Upper lobe of left lung (tissue), 6 donors: ENCODE measurements around the gene ZNF70. TPM values are rescaled to one million over a fixed set of nuclear protein-coding genes. Genes with fewer than 3 reads are reported as not detected.

Experiments used
- ATAC-seq, 2 donors: fragments of 200-7000 bp; cut with Tn5 transposase; one replicate each; pipeline ENCODE4 v1.9.1; 2022; ENCODE audit warnings: mild to moderate bottlenecking in 2 of 2, moderate library complexity in 2 of 2; ENCODE audit not compliant: low FRiP score in 2 of 2
- DNase-seq, 2 donors: peaks; one replicate each; pipeline ENCODE4 v3.0.0-alpha.2; 2019 to 2020
- H3K27ac ChIP-seq, 4 donors: fragments of 200-600 bp; sonication (generic); one replicate each; pipeline ENCODE4 v1.5.1; 2016 to 2019
- H3K27me3 ChIP-seq, 4 donors: fragments of 200-600 bp; sonication (generic); one replicate each; pipeline ENCODE4 v1.5.1; 2017 to 2019
- H3K36me3 ChIP-seq, 4 donors: fragments of 200-600 bp; sonication (generic); one replicate each; pipeline ENCODE4 v1.5.1; 2016 to 2019
- H3K4me1 ChIP-seq, 4 donors: fragments of 200-600 bp; sonication (generic); one replicate each; pipeline ENCODE4 v1.5.1; 2018 to 2019
- H3K4me3 ChIP-seq, 4 donors: fragments of 200-600 bp; sonication (generic); one replicate each; pipeline ENCODE4 v1.5.1; 2017 to 2019; ENCODE audit warnings: mild to moderate bottlenecking in 2 of 4, moderate library complexity in 1 of 4
- H3K9me3 ChIP-seq, 4 donors: fragments of 200-600 bp; sonication (generic); one replicate each; pipeline ENCODE4 v1.5.1; 2018 to 2019
- CTCF ChIP-seq, 6 experiments: fragments of 450-650 bp in 4 of 6; fragments of 200-600 bp in 2 of 6; sonication (generic) in 2 of 6; IDR thresholded peaks; one replicate each; pipeline ENCODE4 v1.5.1; 2016 to 2019; ENCODE audit warnings: antibody characterized with exemption in 6 of 6
- EP300 ChIP-seq, 4 donors: sonication (generic); formaldehyde crosslinking; IDR thresholded peaks; one replicate each; pipeline ENCODE4 v1.5.1; 2017; ENCODE audit warnings: antibody characterized with exemption in 4 of 4, control low read depth in 2 of 4
- POLR2A ChIP-seq, 4 donors: fragments of 450-650 bp; IDR thresholded peaks; one replicate each; pipeline ENCODE4 v1.5.1; 2016 to 2017; ENCODE audit warnings: antibody characterized with exemption in 4 of 4, mild to moderate bottlenecking in 2 of 4
- POLR2AphosphoS5 ChIP-seq, 2 donors: sonication (generic); formaldehyde crosslinking; IDR thresholded peaks; one replicate each; pipeline ENCODE4 v1.5.1; 2017; ENCODE audit warnings: antibody characterized with exemption in 2 of 2
- WGBS, 2 donors: methylation state at CpG; one replicate each; pipeline ENCODE4 v1.1.5; 2017 to 2018; 5-methylcytosine and 5-hydroxymethylcytosine counted together
- total RNA-seq, 6 donors: library from RNA; depleted of rRNA in 4 of 6; stranded (reverse); fragments of >200 nt in 4 of 6; gene quantifications; one replicate each; pipeline versions ENCODE4 v1.1.0 to v1.2.1, GENCODE V29; 2016 to 2021
- donor health status: DM: no; HTN: no; CAD: no; lungs with moderate emphysema.
- donor health status: DM: no; HTN: yes; CAD: no; lungs with severe emphysema.

The ZNF70 gene
- total RNA-seq, 6 donors from 2014 or later = 3.0 to 9.4 (median 5.4) TPM

DNA sequence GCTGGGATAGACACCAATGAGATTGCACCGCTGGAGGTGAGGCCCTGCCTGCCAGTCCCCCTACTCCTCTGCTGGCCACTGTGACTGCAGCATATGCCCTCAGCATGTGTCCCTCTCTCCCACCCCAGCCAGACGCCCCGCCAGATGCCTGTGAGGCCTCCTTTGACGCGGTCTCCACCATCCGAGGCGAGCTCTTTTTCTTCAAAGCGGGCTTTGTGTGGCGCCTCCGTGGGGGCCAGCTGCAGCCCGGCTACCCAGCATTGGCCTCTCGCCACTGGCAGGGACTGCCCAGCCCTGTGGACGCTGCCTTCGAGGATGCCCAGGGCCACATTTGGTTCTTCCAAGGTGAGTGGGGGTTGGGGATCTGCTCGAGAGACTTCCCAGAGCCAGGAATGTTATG lies 30.2 kb upstream of the ZNF70 start:
- ATAC-seq (no peak), DNase-seq (no peak)
- H3K9me3 ChIP-seq = no peaks in the 10 kb centered on the region
- no peaks in the 10 kb centered on the region for H3K27me3 ChIP-seq
- no peak overlapping the region for H3K4me3 ChIP-seq
- no peaks in the 10 kb centered on the region for H3K36me3 ChIP-seq
- H3K4me1 ChIP-seq = peaks cover under 1 to 1% (median under 1%) of the 10 kb centered on the region in 4 donors
- 90 to 92% methylated on average over 12 to 15 of the region's 15 CpGs for WGBS, 2 donors
- no peak for TF ChIP-seq POLR2AphosphoS5 (IDR thresholded peaks at IDR 0.05)
- TF ChIP-seq POLR2A (IDR thresholded peaks at IDR 0.05) = no peak
- TF ChIP-seq CTCF (IDR thresholded peaks at IDR 0.05) = no peak
- TF ChIP-seq EP300 (IDR thresholded peaks at IDR 0.05) = no peak
- H3K27ac ChIP-seq = no peak overlapping the region

DNA sequence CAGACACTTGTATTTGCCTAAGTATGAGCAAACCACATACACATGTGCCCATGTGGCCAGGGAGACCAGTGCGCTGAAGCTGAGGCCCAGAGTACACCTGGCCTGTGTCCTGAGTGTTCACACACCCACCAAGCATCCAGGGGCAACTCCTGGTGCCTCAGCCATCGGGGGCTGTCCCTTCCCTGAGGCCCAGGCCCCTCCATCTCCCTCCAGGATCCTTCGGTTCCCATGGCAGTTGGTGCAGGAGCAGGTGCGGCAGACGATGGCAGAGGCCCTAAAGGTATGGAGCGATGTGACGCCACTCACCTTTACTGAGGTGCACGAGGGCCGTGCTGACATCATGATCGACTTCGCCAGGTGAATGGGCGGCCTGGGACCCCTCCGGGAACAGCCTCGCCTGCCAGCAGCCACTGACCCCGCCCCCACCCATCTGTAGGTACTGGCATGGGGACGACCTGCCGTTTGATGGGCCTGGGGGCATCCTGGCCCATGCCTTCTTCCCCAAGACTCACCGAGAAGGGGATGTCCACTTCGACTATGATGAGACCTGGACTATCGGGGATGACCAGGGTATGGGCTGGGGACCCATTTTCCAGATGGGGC lies 29.3 kb upstream of the ZNF70 start:
- Histone ChIP-seq H3K4me1 (no peaks in the 10 kb centered on the region), H3K27me3 (no peaks in the 10 kb centered on the region), H3K36me3 (no peaks in the 10 kb centered on the region), H3K27ac (no peak overlapping the region), H3K4me3 (no peak overlapping the region), H3K9me3 (no peaks in the 10 kb centered on the region)
- ATAC-seq (no peak), DNase-seq (no peak)
- TF ChIP-seq EP300 (IDR thresholded peaks at IDR 0.05) = no peak
- TF ChIP-seq POLR2A (IDR thresholded peaks at IDR 0.05) = no peak
- no peak for TF ChIP-seq CTCF (IDR thresholded peaks at IDR 0.05)
- no peak for TF ChIP-seq POLR2AphosphoS5 (IDR thresholded peaks at IDR 0.05)
- 88 to 98% methylated on average over 9 to 17 of the region's 20 CpGs for WGBS, 2 donors

- no peak for DNase-seq
Observed at GRCh38 chr22:23779731-23780130, 28.8 kb upstream of the ZNF70 start.

DNA sequence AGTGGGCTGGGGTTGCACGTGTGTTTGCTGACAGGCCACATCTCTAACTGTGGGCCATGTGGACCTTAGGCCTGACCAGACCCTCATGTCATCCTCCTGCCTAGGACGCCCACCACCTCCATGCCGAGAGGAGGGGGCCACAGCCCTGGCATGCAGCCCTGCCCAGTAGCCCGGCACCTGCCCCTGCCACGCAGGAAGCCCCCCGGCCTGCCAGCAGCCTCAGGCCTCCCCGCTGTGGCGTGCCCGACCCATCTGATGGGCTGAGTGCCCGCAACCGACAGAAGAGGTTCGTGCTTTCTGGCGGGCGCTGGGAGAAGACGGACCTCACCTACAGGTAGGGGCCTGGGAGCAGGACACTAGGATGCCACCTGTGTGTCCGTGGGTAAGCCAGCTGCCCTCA lies 28.2 kb upstream of the ZNF70 start:
- ATAC-seq (no peak), DNase-seq (no peak)
- Histone ChIP-seq H3K4me3 (no peak overlapping the region), H3K27me3 (no peaks in the 10 kb centered on the region), H3K36me3 (no peaks in the 10 kb centered on the region), H3K4me1 (peaks cover 0 to 6% (median 1%) of the 10 kb centered on the region in 4 donors), H3K9me3 (no peaks in the 10 kb centered on the region), H3K27ac (no peak overlapping the region)
- TF ChIP-seq POLR2AphosphoS5 (IDR thresholded peaks at IDR 0.05) (no peak), CTCF (IDR thresholded peaks at IDR 0.05) (no peak)
- WGBS, 2 donors = 88% methylated on average over 12 of the region's 16 CpGs; no CpG with 5 or more reads in 1 of the 2 donors

More at GRCh38 chr22:23779731-23780130, 28.8 kb upstream of the ZNF70 start:
- no peaks in the 10 kb centered on the region for H3K4me1 ChIP-seq
- no peak for ATAC-seq
- H3K27ac ChIP-seq = no peak overlapping the region
- 79 to 100% methylated on average over 2 to 5 of the region's 5 CpGs for WGBS, 2 donors
- H3K4me3 ChIP-seq = no peak overlapping the region
- TF ChIP-seq CTCF (IDR thresholded peaks at IDR 0.05) = no peak
- no peak for TF ChIP-seq POLR2A (IDR thresholded peaks at IDR 0.05)
- no peak for TF ChIP-seq POLR2AphosphoS5 (IDR thresholded peaks at IDR 0.05)
- no peak for TF ChIP-seq EP300 (IDR thresholded peaks at IDR 0.05)
- no peaks in the 10 kb centered on the region for H3K36me3 ChIP-seq
- H3K9me3 ChIP-seq = no peaks in the 10 kb centered on the region
- H3K27me3 ChIP-seq = no peaks in the 10 kb centered on the region

GRCh38 chr22:23778577-23778900 lies 27.6 kb upstream of the ZNF70 start:
- no peak overlapping the region for H3K27ac ChIP-seq
- no peak for ATAC-seq
- WGBS, 2 donors = 84 to 85% methylated on average over 2 to 3 of the region's 3 CpGs

More at GRCh38 chr22:23778577-23778900, 27.6 kb upstream of the ZNF70 start:
- TF ChIP-seq EP300 (IDR thresholded peaks at IDR 0.05) (no peak), CTCF (IDR thresholded peaks at IDR 0.05) (no peak), POLR2A (IDR thresholded peaks at IDR 0.05) (no peak), POLR2AphosphoS5 (IDR thresholded peaks at IDR 0.05) (no peak)
- no peak for DNase-seq
- no peaks in the 10 kb centered on the region for H3K36me3 ChIP-seq
- no peak overlapping the region for H3K4me3 ChIP-seq
- no peaks in the 10 kb centered on the region for H3K9me3 ChIP-seq
- H3K4me1 ChIP-seq = peaks cover under 1 to 11% (median 5%) of the 10 kb centered on the region in 4 donors
- no peaks in the 10 kb centered on the region for H3K27me3 ChIP-seq
